ENCODE measurements around the gene MUC3A.

DNA sequence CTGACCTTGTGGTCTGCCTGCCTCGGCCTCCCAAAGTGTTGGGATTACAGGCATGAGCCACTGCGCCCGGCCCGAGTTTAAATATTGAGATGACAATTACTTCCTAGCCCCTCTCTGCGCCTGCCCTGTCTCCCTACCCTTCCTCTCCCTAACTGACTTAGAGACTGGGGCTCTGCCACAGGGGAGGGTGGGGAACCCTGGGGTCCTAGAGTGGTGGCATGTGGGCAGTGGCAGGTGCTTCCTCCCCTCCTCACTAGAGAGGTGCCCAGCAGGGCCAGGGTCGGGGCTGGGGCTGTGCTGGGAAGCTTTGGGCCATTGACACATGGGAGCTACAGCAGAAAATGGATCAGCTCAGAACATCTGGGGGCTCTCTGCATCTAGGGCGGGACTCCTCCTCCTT, 46.7 kb upstream of the MUC3A start:
- TF ChIP-seq, protein P1, sequence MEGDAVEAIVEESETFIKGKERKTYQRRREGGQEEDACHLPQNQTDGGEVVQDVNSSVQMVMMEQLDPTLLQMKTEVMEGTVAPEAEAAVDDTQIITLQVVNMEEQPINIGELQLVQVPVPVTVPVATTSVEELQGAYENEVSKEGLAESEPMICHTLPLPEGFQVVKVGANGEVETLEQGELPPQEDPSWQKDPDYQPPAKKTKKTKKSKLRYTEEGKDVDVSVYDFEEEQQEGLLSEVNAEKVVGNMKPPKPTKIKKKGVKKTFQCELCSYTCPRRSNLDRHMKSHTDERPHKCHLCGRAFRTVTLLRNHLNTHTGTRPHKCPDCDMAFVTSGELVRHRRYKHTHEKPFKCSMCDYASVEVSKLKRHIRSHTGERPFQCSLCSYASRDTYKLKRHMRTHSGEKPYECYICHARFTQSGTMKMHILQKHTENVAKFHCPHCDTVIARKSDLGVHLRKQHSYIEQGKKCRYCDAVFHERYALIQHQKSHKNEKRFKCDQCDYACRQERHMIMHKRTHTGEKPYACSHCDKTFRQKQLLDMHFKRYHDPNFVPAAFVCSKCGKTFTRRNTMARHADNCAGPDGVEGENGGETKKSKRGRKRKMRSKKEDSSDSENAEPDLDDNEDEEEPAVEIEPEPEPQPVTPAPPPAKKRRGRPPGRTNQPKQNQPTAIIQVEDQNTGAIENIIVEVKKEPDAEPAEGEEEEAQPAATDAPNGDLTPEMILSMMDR (IDR thresholded peaks at IDR 0.05 in 4 of 5, conservative IDR thresholded peaks at IDR 0.05 in 1 of 5) = no peak
- no peak for TF ChIP-seq POLR2A (IDR thresholded peaks at IDR 0.05)
